Stimulated activated naive CD4-positive, alpha-beta T cell treated with Interleukin-2 at 50 U/mL for 16 hours (primary cell): ENCODE measurements around the gene RCBTB1.
"Not testable (repeated sequence)": the region's sequence is repeated elsewhere in the genome, so short reads cannot be mapped to it uniquely, and the experiment has no call there.

Experiments
- DNase-seq: peaks from one replicate; lab custom pipeline; 2025; lab: John Stamatoyannopoulos, UW

The RCBTB1 gene

DNA sequence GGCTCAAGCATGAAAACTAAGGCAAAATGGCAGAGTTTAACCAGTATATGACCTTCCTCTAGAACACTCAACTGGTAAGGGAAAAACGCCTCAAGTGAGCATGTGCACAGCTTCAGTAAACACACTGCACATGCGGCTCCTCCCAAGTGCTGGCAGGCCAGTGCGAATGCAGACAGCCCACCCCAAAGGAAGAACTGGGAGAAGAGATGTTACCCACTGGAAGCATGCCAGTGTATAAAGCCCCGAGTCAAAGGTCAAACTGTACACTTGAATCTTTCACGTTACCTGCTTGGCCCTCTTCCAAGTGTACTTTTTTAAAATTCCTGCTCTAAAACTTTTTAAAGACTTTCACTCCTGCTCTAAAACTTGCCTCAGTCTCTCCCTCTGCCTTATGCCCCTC, 19.2 kb upstream of the RCBTB1 start:
- no peak for DNase-seq

DNA sequence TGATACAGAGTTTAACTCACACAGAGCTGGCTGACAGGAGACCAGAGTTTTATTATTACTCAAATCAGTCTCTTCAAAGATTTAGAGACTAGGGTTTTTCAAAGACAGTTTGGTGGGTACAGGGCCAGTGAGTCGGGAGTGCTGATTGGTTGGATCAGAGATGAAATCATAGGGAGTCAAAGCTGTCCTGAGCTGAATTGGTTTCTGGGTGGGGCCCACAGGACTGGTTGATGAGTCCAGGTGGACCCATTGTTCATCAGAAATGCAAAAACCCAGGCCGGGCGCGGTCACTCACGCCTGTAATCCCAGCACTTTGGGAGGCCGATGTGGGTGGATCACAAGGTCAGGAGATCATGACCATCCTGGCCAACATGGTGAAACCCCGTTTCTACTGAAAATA, 17.3 kb upstream of the RCBTB1 start:
- DNase-seq, result not testable (repeated sequence)

DNA sequence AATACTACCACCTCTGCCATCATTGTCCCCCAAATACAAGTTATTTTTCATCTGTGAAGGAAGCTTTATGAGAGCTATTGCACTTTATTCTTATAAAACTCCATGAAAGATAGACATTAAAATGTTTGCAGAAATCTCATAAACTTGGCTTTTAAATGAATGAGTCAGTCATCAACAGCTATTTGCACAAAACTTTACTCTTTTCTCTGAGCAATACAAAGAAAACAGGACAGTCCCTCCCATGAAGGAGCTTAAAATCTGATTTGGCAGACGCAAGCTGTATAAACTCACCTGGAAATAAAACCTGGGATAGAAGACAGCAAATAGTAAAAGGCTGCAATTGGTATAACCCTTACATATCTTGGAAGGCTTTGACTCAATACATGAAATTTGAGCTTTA, 16.6 kb upstream of the RCBTB1 start:
- DNase-seq, result no peak

- DNase-seq, result no peak
Measured at GRCh38 chr13:49597043-49597641, 11.8 kb upstream of the RCBTB1 start.

GRCh38 chr13:49596221-49596620, 10.9 kb upstream of the RCBTB1 start:
- DNase-seq, result no peak

GRCh38 chr13:49594576-49594975, 9.2 kb upstream of the RCBTB1 start:
- no peak for DNase-seq

DNA sequence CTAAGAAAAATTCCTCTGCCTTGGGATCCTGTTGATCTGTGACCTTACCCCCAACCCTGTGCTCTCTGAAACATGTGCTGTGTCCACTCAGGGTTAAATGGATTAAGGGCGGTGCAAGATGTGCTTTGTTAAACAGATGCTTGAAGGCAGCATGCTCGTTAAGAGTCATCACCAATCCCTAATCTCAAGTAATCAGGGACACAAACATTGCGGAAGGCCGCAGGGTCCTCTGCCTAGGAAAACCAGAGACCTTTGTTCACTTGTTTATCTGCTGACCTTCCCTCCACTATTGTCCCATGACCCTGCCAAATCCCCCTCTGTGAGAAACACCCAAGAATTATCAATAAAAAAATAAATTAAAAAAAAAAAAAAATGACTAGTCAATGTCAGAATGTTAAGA, 8.5 kb upstream of the RCBTB1 start:
- not testable (repeated sequence) for DNase-seq

- DNase-seq, result not testable (repeated sequence)
Measured at GRCh38 chr13:49590714-49591113, 5.4 kb upstream of the RCBTB1 start.

DNA sequence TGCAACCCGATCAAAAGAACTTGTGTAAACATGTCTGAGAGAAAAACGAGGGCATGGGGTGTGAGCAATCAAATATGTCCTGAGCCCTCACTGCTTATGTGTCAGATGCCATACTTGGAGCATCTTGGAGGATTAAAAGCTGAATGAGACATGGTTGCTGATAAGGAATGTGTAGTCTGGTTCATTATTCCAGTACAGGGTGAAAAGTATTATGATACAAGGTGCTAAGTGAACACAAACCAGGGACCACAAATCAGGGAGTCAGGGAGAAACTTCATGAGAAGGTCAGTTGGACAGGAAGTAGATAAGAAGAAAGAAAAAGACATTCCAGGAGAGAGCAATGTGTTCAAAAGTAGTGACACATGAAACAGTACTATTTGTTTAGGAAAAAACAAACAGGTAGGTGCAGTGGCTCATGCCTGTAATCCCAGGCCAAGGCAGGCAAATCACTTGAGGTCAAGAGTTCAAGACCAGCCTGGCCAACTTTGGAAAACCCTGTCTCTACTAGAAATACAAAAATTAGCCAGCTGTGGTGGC, 2.0 kb upstream of the RCBTB1 start:
- DNase-seq, result no peak

GRCh38 chr13:49586717-49587116, 1.4 kb upstream of the RCBTB1 start:
- no peak for DNase-seq

DNA sequence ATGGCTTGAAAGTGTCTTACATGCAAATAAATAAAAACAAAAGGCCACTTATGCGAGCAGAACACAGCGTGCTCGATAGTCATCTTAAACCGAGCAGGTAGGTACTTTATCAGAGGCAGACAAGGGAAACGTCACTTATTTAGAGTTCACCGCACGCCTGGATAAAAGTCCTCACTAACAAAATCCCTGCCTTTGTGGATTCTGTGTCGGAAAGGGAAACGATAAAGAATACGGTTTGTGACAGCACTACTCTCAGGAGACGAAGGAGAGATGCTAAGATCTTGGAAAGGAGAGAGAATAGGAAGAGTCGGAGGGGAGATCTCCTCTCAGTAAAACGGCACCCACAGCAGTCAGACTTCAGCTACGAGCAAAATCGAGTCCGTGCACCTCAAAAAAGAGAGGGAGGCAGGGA, 581 bp downstream of the RCBTB1 start:
- DNase-seq, result no peak

DNA sequence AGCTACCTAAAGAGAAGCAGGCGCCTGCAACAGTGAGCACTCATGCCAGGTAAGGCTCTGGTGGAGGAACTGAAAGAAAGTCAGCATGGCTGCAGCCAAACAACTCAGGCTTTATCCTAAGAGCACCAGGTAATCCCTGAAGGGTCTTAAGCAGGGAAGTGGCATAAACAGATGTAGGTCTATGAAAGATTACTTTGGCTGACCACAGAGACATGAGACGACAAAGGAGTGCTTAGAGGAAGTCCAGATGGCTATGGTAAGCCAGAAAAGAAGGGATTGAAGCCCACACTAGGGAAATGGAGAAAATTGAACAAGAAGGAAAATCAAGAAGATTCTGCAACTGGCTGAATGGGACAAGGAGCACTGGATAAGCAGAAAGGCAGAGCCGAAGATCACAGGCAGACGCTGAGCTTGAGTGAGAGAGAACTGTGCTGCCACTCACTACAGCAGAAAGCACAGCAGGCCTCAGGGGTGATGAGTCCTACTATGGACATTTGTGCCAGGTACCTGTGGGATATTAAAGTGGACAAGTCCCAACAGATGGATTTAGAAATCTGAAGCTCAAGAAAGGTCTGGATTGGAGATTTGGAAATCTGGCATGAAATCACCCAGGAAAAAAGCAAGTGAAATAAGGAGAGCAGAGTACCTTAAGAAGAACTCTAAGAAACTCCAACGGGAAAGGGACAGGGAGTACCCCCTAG, 4.2 kb downstream of the RCBTB1 start:
- no peak for DNase-seq

- no peak for DNase-seq
Measured at GRCh38 chr13:49579501-49579900, 5.9 kb downstream of the RCBTB1 start.

DNA sequence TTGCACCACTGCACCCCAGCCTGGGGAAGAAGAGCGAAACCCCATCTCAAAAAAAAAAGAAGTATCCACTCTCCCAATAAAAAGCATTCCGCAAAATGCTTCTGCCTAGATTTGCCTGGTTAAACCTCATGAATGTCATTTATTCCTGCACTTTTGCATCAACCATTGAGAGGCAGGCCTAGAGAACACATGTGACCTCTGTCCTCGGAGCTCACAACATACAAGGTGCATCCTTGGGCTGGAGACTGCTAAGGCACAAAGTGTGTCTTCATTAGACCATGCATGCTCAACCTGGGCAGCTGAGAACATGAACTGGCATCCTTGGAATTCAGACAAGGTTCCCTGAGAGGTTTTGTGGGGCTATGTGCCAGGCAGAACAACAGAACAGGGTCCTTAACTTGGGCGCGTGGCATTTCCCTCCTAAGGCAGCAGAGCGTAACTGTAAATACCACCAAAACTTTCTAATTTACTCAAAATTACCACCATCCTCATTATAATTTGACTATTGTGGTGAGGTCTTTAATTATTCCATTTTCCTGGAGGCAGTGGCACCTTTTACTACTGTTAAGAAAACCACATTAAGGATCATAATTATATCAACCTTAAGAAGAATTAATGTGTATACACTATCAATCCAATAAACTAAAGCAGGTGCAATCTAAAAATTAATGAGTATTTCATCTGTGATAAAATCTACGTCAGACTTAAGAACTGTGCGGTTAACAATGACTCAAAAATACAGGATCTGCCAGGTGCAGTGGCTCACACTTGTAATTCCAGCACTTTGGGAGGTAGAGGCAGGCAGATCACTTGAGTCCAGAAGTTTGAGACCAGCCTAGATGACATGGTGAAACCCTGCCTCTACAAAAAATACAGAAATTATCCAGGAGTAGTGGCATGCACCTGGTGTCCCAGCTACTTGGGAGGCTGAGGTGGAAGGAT, 13.8 kb downstream of the RCBTB1 start:
- no peak for DNase-seq

DNA sequence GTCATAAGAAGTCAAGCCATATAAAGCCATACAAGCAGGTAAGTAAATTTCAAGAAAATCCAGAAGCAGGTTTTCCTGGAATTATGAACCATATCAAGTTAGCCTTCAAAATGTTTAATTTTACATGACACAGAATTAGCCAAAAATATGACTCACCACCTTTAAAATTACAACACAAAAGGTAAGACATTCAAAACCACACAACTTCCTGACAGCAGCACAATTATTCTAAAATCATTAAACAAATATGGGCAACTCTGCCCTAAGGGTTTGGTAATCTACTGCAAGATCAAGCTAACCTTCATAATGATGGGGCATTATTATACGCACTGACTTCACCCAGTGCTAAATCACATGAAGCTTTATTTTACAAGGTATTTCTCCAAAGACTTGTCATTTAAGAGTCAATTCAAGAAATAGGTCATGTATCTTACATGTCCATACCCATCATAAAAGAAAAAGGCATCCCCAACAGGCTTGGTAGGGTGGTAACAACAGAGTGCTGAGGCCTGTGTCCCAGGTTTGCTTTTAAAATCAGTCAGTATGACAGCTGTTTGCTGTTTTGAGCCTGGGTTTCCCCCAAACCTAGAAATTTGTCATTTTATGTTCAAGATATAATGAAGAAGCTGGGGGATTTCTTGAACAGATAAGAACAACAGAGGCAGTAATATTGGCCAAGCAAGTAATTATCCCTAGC, 15.2 kb downstream of the RCBTB1 start:
- no peak for DNase-seq

DNA sequence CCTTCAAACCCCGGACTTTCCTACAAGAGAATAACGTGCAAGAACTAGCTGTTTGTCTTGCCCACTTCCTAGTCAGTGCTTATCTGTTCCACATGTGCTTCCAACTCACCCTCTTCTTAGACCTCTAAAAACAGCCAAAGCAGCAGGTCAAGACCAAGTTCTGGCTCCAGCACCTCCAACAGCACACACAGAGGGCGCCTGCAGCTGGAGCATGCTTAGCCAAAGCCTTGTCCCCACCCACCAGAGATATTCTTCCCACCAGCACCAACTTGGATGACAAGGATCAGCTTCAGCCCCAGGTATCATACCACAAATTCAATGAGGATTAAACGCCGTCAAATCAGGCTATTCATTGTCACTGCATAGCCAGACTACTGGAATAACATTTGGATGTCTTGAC, 17.9 kb downstream of the RCBTB1 start:
- no peak for DNase-seq

DNA sequence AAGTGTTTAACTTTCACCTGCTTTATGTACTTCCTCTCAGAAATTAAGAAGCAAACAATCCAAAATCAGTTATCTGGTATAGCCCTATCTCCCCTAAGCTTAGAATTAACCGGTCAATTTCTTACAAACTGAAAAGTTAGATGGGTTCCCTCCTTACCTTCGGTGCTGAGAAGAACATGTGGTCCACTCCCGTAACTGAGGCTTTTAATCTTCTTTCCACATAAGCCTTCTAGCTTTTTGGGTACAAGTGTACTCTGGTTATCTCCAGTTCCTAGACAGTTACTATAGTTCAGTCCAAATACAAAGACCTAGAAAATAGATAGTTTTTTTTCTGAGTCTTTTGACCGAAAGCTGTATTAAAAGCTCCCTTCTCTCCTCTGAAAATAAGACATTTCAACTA, 18.9 kb downstream of the RCBTB1 start:
- no peak for DNase-seq

- not testable (repeated sequence) for DNase-seq
Measured at GRCh38 chr13:49565461-49565860, 19.9 kb downstream of the RCBTB1 start.

GRCh38 chr13:49563516-49563915, 21.8 kb downstream of the RCBTB1 start:
- no peak for DNase-seq

DNA sequence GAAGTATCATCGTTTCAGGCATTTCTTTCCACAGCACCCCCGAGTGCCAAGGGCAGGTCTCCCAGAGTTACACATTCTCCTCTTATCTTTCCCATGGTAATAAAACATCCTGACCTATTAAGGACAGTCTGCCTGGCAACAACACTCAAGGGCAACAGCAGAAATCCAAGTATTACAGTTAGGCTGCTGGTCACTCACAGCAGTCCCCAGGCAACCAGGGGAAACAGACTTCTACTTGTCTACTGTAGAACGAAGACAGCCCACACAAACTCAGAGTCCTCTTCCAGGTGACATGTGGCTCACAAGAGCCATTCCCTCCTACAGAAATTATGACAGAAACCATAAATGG, 24.3 kb downstream of the RCBTB1 start:
- no peak for DNase-seq

GRCh38 chr13:49560270-49561061, 24.9 kb downstream of the RCBTB1 start:
- DNase-seq, result no peak
